GM10248 (cell line): ENCODE data around the gene CPED1.

Source experiments
- CTCF ChIA-PET: fragments of 300-600 bp; sonication (Branson Sonifier 250); formaldehyde crosslinking; extraction: SDS; loops from one replicate; lab custom pipeline; 2021; ENCODE audit warnings: antibody characterized with exemption; lab: Yijun Ruan, JAX
- POLR2A ChIA-PET: fragments of 350-650 bp; sonication (Branson Sonifier 250); formaldehyde crosslinking; extraction: SDS; loops from one replicate; lab custom pipeline; 2020; ENCODE audit warnings: antibody characterized with exemption; lab: Yijun Ruan, JAX
- DNase-seq: peaks from one replicate; pipeline ENCODE4 v3.0.0; 2012; ENCODE audit errors: extremely low spot score
- TF ChIP-seq, protein P1 (sequence below): IDR thresholded peaks from 2 replicates; pipeline ENCODE4 v1.5.1; 2012; ENCODE audit warnings: mild to moderate bottlenecking, low read depth; ENCODE audit errors: extremely low read depth, missing control alignments, control extremely low read depth

Gene CPED1

DNA sequence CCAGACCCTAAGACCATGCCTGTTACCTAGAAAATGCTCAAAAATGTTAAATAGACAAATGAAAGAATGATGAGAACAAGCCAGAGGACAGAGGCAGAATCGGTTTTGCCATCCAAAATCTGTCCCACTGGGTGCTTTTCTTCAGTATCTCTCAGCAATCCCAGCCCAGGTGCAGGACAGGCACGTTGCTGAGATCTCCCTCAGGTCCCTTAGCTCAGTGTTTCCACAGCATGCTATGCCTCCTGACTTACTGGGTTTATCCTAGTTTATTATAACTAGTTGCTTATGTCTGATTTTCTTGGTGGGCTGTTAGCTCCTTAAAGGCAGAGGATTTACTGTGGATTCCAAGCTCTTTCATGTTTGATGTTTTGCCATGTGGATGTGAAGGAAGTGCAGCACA is 20.3 kb downstream of the CPED1 start:
- CTCF ChIA-PET = interaction anchor here (0.7 to 2.0 kb wide), 4 partner anchors 8 to 18 kb away, joined by 3 to 4 read pairs (median 4); no protein-coding TSS in a partner anchor
- TF ChIP-seq, protein P1, sequence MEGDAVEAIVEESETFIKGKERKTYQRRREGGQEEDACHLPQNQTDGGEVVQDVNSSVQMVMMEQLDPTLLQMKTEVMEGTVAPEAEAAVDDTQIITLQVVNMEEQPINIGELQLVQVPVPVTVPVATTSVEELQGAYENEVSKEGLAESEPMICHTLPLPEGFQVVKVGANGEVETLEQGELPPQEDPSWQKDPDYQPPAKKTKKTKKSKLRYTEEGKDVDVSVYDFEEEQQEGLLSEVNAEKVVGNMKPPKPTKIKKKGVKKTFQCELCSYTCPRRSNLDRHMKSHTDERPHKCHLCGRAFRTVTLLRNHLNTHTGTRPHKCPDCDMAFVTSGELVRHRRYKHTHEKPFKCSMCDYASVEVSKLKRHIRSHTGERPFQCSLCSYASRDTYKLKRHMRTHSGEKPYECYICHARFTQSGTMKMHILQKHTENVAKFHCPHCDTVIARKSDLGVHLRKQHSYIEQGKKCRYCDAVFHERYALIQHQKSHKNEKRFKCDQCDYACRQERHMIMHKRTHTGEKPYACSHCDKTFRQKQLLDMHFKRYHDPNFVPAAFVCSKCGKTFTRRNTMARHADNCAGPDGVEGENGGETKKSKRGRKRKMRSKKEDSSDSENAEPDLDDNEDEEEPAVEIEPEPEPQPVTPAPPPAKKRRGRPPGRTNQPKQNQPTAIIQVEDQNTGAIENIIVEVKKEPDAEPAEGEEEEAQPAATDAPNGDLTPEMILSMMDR = no peak
- POLR2A ChIA-PET = no interaction called here
- DNase-seq = no peak

DNA sequence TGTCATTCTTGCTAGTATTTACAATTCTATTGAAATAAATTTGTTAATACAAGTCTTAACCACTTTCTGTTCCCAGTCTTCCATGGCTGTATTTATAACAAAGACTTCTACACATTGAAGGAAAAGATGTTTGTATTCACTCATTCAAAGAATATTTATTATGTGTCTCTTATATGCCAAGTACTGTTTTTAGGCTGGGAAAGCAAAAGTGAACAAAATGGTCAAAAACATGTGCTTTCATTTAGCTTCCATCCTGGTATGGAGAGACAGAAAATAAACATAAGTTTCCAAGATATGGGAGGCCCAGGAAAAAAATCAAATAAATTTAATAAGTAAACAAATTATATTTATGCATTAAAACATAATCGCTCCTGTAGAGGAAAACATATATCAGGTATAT is 22.9 kb downstream of the CPED1 start:
- ChIA-PET POLR2A (no interaction called here), CTCF (interaction anchor here (1.0 kb wide), 1 partner anchor 16 kb away, joined by 3 read pairs; no protein-coding TSS in a partner anchor)
- TF ChIP-seq, protein P1 = no peak
- no peak for DNase-seq

DNA sequence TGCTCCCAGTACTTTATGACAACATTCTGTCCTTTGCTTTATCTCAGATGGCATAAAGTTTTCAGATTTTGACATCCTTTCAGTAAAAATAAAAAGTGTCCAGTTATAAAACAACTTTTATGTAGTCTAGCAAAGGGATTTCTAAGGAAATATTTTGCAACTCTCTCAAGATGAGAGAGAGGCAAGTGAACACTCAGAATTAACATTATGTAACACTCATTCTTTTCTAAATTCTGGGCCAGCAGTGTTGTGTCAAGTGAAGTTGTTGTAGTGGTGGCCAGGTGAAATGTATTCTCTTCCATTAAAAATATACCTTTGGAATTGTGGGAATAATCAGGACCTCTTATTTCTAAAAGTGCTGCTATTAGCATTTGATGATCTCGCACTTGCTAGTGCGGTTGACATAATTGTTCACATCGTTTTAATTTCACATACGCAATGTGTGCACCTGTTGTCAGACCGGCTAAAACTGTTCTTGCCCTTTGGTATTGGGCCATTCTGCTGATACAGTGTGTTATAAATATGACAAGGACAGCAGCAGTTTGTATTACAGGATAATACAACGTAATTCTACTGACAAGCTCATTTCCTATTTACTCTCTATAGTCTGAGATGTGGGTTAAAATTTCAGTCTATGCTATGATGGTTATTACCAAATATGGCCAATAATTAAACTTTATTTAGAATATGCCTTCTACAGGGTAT is 23.8 kb downstream of the CPED1 start:
- DNase-seq = no peak
- ChIA-PET CTCF (interaction anchor here (1.0 kb wide), 1 partner anchor 15 kb away, joined by 3 read pairs; no protein-coding TSS in a partner anchor), POLR2A (no interaction called here)
- TF ChIP-seq, protein P1 = no peak

DNA sequence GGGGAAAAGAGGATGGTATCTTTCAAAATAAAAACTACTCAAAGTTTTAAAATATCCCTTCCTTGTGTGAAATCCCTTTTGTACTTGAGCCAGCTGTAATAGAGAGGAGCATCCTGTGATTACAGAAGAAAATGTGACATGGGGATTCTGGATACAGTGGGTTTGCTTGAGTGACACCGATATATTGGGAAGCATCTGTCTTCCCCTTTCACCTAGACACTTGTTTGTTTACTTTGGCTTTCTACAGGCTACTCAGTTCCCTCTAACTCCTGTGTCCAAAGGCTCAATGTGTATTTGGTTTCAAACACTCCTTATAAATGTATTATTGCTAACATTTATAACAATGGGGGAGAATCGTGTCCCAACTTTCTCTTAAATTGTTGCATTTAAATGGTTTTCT is 24.4 kb downstream of the CPED1 start:
- no peak for DNase-seq
- TF ChIP-seq, protein P1 = no peak
- CTCF ChIA-PET = no interaction called here
- POLR2A ChIA-PET = no interaction called here

DNA sequence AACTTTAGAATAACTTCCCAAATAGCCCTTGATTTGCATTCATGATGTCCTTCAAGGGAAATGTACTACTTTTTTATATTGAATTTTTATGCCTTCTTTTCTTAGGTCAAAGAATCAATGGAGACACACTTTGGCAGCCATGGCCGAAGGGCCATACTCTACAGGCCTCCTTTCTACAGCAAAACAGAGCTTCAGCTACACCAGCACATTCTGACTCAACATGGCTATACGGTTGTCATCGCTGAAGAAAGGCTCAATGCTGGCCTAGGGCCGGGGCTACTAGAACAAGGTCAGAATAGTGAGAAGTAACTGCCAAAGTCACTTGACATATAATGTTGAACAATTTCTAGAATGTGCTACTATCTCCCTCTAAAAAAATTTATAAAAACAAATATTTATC is 27.0 kb downstream of the CPED1 start:
- ChIA-PET POLR2A (no interaction called here), CTCF (no interaction called here)
- TF ChIP-seq, protein P1 = no peak
- DNase-seq = no peak

DNA sequence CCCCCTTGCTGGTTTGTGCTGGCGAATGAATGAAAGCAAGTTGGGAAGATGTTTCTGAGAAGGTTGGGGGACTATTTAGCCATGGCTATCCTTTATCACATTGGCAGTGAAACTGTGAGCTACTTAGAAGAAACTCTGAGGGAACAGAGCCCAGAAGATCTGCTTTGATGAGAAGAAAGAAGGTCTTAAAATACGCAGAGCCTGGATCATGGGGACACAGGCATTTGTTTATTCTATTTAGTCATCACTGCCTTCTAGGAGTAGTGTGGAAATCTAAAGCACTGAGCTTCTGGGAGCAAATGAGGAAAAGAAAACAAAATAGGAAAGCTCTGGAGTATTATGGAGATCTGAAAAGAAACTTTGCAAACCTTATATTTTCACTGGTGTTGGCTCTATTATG is 28.5 kb downstream of the CPED1 start:
- TF ChIP-seq, protein P1 = no peak
- no peak for DNase-seq
- CTCF ChIA-PET = interaction anchor here (0.8 to 1.5 kb wide), 3 partner anchors 9 to 22 kb away, joined by 3 to 5 read pairs (median 4); no protein-coding TSS in a partner anchor
- POLR2A ChIA-PET = no interaction called here

DNA sequence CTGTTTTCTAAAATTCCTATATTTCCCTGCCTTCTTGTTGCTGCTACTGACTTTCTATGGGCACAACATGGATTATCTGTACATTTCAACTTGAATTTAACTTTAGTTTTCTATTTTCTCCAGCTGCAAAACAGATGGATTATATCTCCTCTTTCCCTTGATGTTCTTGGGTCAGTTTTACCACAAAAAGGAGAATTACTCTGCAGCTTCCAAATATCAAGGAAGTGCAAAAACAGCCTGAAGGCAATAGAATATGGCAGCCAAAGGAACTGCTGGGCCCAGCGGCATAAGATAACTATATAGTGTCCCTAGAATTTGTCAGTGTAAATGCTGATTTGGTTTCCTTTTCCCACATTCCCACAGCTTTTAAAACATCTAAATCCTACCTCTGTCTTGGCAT is 29.1 kb downstream of the CPED1 start:
- ChIA-PET POLR2A (no interaction called here), CTCF (interaction anchor here (1.2 to 1.5 kb wide), 2 partner anchors 9 to 10 kb away, joined by 4 to 5 read pairs; no protein-coding TSS in a partner anchor)
- DNase-seq = no peak
- TF ChIP-seq, protein P1 = no peak
